HG02885 (cell line): ENCODE data around the gene MDGA2.

Source experiments
- ATAC-seq: cut with Tn5 transposase; IDR thresholded peaks from one replicate; pipeline ENCODE4 v1.9.1; 2021; ENCODE audit warnings: mild to moderate bottlenecking; ENCODE audit not compliant: unreplicated experiment, poor library complexity

Gene MDGA2

GRCh38 chr14:47509957-47510356 lies 165.4 kb downstream of the MDGA2 start:
- ATAC-seq, result no peak

DNA sequence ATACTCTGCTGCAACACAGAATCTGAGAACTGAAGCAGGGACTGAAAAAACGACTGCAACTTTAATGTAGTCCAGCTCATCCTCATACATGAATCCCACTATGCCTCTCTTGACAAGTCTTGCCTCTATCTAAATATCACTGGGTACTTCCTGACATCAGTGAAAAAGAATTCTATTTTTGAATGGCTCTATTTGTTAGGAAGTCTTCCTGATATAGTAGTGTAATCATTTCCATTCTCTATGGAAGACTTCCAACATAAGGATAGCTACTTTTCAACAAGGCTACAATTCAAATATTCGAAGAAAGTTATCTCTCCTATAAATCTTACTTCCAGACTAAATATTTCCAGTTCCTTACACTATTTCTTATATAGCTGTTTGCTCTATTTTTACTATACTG lies 167.5 kb downstream of the MDGA2 start:
- ATAC-seq, result no peak

GRCh38 chr14:47500369-47500768 lies 175.0 kb downstream of the MDGA2 start:
- ATAC-seq, result no peak

DNA sequence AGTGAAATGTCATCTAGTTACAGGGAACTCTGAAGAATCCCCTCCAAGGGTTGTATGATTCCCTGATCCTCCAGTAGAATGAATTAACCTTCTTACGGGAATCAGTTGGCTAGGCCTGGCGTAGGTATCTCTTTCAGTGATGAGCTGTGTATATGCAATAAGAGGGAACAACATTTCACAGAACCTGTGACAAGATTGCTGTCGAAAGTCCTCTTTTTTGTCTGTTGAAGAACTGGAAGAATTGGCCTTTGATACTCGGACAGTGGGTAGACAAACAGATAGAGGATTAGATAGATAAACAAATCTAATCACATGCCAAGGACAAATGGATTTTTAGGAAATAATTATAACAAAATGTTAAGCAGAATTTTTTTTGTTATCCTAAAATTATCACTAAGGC lies 184.6 kb downstream of the MDGA2 start:
- no peak for ATAC-seq

DNA sequence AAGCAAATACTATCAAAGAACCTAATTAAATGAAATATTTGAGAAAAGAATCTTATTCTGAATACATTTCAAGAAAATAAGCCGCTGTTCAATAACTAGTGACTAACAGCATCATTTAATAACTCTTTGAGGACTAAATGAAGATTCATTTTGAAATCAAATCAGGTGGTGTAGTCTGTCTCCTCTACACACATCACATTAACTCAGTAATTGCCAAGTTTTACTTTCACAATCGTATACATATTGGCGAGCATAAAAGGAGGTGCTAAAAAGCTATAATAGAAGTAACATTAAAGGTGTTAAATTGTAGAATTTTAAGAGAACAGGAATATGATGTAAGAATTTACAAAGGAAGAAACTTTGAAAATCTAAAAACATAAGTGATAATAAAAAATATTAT lies 185.1 kb downstream of the MDGA2 start:
- no peak for ATAC-seq

DNA sequence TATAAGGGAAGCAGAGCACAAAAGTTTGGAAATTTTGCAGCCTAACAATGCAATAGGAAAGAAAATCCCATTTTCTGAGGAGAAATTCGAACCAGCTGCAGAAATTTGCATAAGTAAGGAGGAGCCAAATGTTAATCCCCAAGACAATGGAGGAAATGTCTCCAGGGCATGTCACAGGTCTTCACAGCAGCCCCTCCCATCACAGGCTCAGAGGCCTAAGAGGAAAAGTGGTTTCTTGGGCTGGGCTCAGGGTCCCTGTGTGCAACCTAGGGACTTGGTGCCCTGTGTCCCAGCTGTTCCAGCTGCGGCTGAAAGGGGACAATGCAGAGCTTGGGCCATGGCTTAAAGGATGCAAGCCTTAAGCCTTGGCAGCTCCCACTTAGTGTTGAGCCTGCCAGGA lies 190.0 kb downstream of the MDGA2 start:
- no peak for ATAC-seq

DNA sequence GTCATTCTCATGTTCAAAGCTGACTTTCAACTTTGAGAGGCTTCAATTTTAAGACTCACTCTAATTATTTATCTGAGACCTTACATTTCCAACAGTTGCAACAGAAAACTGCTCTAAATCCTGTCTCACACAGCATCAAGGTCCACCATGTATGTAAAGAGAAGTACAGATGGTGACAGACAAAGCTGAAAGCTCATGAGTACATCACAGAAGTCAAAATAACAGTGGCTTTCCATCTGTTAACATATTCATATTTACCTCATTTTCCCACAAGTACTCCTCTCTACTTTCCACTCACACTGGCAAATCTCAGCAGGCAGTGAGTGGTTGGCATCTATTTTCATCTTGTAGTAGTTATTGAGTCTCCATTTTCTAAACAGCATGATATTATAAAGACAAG lies 192.0 kb downstream of the MDGA2 start:
- ATAC-seq, result no peak

DNA sequence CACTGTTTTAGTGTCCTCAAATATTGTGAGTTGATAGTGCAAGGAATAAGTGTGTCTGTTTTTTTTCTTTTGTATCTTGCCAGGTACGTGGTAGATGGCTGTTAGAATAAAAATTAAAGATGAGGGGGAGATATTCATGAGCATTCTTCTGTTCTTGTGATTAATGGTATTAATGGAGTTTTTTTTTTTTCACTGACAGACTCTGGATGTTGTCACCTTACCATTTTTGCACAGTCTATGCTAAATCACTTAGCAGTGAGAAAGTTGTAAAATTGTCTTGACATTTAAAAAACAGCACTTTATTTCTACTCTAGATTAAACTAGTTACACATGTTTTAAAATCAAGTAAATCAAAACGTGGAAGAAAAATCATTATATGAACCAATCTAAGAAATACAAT lies 204.3 kb downstream of the MDGA2 start:
- no peak for ATAC-seq

DNA sequence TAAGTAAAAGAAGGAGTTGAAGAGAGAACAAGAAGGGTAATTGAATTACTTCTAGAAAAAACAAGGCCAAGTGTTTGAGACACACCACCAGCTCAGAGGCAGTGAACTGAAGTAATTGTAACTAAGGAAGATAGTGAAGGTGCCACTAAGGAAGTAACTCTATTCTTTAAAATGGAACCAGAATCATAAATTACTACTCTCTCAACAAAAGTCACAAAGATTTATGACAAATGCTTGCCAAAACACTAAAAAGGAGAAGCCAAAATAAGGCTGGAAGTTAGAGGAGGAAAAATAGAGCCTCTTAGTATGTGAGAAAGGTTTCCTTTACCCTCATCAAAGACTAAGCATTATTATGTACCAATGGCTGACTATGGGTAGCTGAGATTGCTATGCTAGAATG lies 208.5 kb downstream of the MDGA2 start:
- ATAC-seq, result no peak

- no peak for ATAC-seq
Measured at GRCh38 chr14:47454025-47454424, 221.4 kb downstream of the MDGA2 start.

DNA sequence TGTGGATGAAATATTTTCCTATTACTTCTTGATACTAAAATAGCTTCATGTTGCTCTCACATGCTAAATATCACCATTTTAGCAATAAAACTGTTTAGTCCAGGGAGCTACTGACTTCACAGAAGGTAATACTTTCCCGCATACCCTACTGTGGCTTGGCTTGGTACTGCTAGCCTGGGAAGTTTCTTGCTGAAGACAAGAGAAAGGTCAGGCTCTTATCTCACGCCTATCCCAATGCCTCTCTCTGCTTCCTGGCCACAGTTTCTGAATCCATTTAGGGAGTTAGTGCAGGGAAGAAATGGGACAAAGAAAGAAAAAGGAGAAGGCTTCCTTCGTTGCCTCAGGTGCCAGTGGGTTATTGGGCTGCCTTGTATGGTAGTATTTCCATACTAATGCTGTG lies 228.3 kb downstream of the MDGA2 start:
- no peak for ATAC-seq

DNA sequence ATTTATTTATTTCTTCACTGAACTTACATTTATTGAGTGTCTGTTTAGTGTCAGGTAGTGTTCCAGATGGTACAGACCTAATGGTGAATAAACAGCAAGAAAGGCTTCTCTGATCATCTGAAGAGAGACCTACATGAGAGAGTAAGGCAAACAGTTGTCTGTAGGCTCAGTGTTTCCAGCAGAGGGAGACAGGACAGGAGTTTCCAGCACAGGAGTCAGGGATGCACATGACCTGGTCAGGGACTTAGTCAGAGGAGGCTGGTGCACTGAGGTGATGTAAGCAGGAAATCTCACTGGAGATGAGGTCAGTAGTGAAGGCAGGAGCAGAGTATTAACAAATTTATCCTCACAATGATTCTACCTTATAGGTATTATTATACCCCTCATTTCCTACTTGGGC lies 233.2 kb downstream of the MDGA2 start:
- no peak for ATAC-seq

DNA sequence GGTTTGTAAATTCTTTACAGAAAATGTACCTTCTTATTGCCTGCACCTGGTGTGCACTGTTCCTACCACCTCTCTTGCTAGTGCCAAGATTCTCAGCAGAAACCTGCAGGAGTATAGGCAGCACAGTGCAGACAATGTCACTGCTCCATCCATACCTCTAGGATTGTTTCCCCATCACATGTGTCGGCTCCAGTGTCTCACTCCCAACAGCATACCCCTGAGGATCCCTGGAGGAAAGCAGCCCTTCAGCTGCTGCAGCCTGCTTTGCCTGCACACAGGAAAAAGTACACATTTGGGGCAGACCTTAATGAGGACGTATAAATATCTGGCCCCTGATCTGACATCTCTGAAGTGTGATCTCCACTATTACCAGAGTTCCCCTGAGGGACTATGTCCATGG lies 235.5 kb downstream of the MDGA2 start:
- ATAC-seq, result no peak

DNA sequence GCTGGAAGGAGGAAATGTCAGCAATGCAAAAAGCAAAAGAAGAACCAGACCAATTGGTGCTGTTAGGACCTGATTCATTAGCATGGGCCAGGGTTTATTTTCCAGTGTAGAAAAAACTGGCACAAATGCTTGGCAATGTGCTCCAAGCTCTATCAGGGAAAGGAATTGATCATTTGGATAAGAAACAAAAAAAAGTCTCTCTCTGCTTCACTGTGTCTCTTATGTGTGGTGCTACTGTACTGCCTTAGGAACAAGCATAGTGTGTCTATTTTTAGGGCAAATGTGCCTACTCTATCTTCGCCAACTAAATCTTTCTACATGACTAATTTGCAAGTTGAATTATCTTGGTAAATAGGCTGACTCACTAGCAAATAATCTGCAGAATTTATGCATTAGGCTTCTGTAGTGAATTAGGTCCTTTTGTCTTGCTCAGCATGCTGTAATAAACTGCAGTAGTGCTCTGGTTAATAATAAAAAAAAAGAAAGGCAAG lies 236.7 kb downstream of the MDGA2 start:
- ATAC-seq, result no peak

- no peak for ATAC-seq
Measured at GRCh38 chr14:47435331-47435965, 240.0 kb downstream of the MDGA2 start.

DNA sequence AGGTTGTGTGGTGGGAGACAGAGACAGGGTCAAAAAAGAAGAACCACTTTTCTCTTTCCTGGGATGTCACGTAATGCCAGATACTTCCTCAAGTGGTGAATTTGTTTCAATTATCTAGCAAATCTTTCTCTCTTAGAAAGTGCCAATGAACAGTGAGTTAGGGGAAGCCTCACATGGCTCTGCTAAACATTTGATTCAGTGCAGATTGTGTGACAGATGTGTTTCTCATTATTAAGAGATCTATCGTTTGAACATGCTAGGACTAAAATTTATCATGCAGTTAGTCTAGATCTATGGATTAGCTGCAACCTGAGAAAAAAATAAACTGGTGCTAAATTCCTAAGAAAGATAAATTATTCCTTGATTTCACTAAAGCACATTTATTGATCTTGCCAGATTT lies 247.8 kb downstream of the MDGA2 start:
- ATAC-seq, result no peak

- ATAC-seq, result no peak
Measured at GRCh38 chr14:47425302-47425701, 250.1 kb downstream of the MDGA2 start.

DNA sequence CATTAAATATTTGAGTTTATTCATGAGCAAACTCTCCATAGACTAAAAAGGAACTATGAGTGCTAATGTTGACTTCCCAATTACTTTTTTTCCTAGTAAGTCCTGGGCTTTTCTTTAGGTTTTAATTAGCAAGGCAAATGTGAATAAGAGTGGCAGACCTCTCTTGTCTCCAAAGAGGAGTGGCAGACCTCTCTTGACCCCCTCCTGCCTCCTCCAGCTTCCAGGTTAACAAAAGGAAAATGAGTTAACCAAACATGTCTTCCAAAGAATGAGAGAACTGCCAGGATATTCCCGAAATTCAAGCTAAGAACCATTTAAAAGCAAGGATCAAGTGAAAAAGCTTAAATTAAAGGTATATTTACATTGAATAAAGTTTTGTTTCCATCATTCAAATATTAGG lies 253.2 kb downstream of the MDGA2 start:
- no peak for ATAC-seq

DNA sequence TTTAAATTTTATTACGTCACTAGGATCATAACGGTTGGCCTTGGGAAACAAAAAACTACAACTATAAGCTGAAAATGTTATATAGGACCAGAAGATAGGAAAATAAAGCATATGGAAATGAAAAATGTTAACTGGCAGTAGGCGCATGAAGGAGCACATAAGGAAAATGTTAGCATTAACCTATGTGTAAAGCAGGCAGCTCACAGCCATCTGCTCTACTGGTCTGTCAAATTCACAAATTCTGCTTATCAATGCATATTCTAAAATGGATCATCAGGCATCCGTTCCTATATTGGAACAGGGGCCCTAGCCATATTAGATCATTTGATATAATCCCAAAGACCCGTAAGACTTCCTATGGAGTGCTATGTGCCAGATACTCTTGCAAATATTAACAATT lies 263.9 kb downstream of the MDGA2 start:
- ATAC-seq, result no peak

DNA sequence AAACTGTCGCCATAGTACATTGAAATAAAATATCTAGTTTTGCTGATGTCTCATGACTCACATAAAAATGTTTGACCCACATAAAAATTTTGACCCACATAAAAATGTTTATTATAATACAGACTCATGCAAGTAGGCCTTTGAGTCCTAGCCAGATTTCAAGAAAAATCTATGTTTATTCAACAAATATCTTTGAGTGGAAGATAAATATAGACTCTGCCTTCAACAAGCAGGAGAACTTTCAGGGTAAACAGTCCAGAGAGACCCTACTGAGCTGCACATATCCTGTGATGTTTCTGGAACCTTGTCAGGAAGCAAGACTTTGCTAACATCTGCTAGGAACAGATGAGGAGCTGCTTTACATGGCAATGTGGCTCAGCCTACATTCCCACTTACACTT lies 283.1 kb downstream of the MDGA2 start:
- ATAC-seq, result no peak

GRCh38 chr14:47390831-47391504 lies 284.4 kb downstream of the MDGA2 start:
- no peak for ATAC-seq

DNA sequence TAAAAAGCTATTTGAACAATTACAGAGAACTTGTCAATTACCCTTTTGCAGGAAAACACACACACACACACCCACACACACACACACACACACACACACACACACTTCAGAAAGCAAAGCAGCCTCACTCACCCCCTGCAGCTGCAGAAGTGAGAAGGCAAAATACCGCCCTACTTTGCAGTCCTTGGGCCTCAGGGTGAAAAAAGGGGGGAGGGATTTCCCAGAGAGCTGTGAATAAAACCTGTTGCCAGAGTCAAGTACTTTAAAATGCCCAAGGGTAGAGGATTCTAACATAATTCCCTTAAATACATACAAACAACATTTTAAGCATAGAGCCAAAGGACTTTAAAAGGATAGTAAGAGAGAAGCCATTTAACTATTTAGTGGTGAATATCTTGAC lies 285.9 kb downstream of the MDGA2 start:
- ATAC-seq, result no peak
